HG02981 (cell line): ENCODE measurements around the gene ADAMTS4.

Source experiments
- ATAC-seq: cut with Tn5 transposase; IDR thresholded peaks from one replicate; pipeline ENCODE4 v1.9.1; 2021; ENCODE audit warnings: mild to moderate bottlenecking, moderate library complexity; ENCODE audit not compliant: unreplicated experiment

ADAMTS4 gene

DNA sequence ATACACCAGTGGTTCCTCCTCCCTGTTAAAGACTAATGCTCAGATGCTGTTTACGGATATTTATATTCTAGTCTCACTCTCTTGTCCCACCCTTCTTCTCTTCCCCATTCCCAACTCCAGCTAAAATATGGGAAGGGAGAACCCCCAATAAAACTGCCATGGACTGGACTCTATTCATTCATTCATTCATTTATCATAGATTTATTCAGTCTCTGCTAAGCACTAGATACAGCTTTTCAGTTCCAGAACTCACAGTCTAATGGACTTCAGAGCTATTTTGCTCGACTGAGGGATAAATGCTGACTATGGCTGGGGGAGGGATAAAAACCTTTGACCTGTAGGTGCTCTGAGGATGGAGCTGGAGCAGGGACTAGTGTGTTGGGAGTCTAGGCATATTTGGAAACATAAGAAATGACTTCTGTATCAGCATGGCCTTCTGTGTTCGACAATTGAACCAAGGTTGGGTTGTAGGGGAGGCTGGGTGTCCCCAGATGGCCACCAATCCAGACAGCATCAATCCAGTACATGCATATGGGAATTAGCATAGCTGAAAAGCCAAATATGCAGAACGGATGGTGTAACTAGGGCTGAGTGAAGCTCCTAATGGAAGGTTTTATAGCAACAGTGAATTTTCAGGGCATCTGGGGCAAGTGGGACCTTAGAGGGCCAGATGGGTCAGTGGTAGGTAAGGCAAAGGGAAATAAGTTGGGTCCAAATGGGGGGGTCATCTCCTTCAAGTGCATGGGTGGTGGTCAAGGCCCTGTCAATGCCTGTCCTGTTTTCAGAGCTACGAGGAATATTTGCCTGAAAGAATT is 20.4 kb upstream of the ADAMTS4 start:
- no peak for ATAC-seq

DNA sequence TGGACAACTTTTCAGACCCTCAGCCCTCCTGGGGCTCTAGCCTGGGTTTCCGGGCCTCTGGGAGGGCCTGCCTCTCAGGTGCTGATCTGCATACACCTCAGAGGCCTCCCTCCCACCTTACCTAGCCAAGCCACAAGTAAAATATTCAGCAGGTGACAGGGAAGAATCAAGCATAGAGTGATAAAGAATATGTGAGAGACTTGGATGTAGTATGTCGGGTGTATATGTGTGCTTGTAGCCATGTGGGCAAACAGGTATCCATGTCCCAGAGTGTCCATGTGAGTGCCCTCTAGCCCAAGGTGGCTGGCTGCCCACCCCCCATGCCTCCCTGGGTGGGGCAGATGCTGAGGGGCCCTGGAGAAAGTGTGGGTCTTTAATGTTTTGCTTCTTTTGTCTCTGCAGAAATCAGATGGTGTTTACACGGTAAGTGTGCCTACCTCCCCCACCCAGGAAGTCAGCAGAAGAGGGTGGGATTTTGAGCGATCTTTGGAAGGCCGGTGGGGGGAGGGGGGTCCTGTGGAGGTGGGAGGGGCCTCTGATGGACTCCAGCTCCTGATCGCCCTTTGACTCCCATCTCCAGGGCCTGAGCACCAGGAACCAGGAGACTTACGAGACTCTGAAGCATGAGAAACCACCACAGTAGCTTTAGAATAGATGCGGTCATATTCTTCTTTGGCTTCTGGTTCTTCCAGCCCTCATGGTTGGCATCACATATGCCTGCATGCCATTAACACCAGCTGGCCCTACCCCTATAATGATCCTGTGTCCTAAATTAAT is 19.6 kb upstream of the ADAMTS4 start:
- ATAC-seq = no peak

DNA sequence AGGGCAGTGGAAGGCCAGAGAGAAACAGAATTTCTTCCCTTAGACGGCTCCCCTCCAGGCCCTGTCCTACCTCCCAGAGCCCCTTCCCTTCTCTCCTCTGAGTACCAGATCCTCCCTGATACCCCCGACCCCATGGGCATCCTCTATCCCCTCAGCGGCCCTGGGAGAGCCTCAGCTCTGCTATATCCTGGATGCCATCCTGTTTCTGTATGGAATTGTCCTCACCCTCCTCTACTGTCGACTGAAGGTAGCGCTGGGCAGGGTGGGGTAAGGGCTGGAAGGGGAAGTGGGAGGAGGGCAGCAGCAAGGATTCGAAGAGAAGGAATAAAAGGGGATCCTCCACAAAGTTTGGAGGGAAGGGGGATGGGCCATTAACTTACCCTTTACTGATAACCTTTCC is 19.0 kb upstream of the ADAMTS4 start:
- no peak for ATAC-seq

DNA sequence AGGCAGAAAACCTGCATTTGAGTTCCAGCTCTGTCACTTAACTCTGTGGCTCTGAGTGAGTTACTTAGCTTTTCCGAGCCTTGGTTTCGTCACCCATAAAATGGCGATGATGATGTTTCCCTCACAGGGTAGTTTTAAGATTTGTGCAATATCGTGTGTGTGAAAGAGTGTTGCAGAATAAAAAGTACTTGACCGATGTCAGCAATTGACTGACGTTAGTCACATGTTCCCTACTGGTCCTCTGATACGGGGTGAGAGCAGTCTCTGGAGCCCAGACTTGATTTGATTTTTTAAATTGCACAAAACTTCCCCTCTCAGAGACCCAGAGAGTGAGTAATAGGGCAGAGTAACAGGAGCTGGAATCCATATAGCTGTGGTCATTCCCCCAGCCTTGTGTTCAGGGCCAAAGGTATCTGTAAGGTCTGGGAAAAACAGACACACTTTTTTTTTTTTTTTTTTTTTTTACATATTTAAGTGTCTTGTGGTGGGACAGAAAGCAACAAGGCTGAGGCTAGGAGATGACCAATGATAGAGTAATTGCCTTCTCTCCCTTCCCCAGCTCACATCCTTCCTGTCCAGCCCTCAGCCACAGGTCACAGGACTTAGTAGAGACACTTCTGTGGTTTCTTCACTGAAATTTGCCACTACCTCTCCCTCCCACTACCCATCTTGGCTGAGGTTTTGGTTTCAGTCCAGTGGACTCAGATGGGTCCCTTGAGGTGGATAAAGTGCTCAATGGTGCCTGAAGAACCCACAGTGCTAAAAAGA is 18.3 kb upstream of the ADAMTS4 start:
- ATAC-seq = peak; percentile 88

DNA sequence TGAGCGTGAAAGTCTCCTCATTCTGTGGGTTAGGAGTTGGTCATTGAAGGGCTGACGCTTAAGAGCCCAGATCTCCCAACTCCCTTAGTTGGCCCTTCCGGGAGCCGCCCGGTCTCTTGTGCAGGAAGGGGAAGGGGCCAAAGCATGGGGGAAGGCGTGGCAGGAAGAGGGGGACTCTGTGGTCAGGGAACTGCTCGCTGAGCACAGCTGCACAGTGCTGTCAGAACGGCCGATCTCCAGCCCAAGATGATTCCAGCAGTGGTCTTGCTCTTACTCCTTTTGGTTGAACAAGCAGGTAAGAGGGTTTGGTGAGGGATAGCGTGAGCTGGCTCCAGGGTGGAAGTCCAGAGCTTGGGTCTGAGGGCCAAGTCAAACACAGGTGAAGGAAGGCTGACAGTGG is 16.2 kb upstream of the ADAMTS4 start, which contains the start of gene FCER1G:
Gene FCER1G (plus strand): TSS at position 220 of the 400 bp plus-strand sequence. CDS start 27 bp downstream, at position 247.
- no peak for ATAC-seq

DNA sequence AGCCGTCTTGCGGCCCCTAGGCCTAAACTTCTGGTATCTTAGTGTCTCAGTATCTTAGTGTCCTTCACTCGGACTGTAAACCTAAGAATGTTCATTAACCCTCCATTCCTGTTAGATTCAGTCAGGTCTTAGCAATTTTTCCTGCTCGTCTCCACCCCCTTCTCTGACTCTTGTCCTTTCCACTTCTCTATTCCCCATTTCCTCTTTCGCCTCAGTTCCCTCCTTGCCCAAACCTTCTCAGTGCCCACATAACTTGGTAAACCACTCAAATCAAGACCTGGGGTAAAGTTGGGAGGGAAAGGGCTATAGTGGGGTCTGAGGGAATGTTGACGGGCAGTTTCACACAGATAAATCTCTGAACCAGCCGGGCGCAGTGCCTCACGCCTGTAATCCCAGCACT is 15.5 kb upstream of the ADAMTS4 start:
- no peak for ATAC-seq

DNA sequence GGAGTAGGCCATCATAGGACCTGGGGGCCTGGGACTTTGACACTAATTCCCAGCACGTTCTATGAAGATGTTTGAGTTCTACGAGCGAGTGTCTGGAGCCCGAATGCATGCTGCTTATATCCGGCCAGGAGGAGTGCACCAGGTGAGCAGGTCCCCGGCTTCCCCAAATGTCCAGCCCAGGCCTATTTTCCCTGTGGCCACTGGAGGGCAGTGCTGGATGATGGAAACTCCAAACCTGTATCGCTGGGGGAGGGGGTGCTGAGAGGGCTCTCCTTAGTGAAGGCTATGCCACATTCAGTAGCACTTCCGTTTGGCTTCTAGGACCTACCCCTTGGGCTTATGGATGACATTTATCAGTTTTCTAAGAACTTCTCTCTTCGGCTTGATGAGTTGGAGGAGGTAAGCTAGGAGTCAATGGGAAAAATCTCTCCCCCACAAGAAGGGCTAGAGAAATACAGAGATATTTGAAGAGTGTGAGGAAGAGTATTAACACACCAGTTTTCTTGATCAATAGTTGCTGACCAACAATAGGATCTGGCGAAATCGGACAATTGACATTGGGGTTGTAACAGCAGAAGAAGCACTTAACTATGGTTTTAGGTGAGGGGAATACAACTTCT is 11.0 kb upstream of the ADAMTS4 start:
- no peak for ATAC-seq

DNA sequence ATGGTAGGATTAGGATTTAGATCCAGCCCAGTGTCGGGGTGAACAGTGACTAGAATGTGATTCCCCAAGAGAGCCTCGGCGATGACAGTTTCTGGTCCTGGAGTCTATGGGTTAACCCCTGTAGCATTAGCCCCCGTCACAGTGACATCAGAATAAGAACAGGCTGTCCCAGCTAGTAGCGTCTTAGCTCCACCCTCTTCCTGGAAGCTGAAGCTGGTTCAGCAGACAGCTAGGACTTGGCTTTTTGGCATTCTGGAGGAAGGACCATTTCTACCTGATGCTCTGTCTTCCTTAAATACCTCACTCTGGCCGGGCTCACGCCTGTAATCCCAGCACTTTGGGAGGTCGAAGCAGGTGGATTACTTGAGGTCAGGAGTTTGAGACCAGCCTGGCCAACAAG is 8.3 kb upstream of the ADAMTS4 start:
- ATAC-seq = no peak

DNA sequence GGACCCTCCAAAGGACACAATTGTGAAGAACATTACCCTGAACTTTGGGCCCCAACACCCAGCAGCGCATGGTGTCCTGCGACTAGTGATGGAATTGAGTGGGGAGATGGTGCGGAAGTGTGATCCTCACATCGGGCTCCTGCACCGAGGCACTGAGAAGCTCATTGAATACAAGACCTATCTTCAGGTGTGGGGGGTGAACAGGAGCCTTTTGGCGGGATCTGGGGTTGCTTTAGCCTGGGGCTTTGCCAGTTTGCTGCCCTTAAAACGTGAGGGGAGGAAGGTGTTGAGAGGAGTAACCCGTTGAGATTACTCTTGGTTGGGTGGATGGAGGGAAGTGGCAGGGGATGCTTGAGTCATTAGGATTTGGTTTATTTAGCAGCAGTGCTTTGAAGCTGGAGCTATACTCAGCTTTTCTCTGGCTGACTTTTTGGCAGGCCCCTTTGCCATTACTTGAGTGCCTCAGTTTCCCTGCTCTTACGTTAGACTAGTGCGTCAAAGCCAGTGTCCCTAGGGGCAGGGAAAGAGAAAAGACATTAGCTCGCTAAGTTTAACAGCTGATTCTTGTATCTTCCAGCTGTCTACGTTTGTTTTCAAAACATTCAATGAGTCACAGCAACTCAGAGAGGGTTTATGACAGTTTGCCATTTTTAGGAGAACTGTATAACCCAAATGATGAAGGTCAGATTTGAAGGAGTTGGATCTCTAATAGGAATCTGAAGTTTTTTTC is 7.7 kb upstream of the ADAMTS4 start:
- no peak for ATAC-seq

DNA sequence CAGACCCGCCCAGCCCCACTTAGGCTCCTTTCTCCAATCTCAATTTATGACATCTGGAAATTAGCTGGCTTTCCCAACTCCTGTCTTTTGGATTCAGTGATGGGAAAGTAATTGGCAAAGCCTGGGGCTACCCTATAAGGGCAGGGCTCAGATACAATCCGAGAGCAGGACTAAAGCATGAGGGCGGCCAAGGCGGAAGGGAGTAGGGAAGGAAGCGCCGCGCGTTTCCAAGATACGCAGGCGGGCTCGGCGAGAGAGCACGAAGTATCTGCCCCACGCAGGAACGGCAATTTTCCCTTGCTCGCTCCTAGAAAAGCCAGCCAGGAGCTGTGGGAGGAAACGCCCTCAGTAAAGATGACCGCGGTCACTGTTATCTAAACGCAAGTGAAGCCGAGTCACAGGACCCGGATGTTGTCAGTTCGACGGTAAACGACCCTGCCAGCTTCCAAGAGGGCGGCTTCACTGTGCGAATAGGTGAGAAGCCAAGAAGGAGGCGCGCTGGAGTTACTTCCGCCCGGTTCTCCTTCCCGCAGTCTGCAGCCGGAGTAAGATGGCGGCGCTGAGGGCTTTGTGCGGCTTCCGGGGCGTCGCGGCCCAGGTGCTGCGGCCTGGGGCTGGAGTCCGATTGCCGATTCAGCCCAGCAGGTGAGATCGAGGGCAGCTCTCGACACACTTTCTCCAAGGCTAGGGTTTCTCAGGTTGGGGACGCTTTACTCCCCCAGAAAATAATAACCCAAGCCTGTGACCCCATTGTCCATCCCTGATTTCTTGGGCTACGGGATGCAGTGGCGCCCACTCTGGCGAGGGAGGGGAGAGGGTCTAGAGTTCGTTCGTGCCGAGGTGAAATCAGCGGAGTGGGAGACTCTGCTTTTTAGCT is 3.2 kb upstream of the ADAMTS4 start, which contains the start of gene NDUFS2:
Gene NDUFS2 (plus strand): TSS at position 532 of the 877 bp plus-strand sequence. CDS start 19 bp downstream, at position 551.
- ATAC-seq = peak; percentile 97

DNA sequence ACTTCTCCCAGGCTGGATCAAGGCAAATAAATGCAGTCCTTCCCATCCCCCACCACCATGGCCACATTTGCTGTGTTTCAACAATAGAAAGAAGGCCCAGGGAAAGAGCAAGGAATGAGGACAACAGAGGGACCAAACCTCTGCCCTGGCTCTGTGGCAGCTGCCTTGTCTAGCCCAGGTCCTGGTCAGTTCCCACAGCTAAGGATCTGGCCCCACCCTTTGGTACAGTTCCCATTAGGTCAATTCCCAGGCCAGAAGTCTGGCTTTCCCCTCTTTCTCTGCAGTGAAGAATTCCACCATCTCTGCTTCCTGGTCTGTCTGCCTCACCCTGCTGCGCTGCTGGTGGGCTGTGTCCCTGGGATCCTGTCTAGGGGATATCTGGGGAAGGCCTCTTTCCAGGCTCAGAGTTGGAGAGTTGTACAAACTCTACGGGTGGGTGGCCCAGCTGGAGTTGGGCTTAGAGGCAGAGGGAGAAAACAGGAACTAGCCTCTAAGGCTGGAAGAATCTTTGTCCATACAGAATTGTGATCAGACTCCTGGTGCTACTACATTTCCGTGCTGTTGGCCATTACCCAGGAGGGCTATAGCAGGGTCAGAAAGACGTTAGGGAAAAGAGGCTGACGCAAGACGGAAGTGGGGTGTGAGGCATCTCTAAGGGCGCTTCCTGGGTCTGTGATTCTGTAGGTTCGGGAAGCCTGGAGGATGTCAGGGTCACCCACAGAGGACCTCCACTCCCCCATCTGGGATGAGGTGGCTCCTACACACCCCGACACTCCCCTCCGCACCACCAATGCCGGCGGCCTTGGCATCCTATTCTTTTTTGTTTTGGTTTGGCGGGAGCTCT is 2.4 kb upstream of the ADAMTS4 start:
- ATAC-seq = no peak

DNA sequence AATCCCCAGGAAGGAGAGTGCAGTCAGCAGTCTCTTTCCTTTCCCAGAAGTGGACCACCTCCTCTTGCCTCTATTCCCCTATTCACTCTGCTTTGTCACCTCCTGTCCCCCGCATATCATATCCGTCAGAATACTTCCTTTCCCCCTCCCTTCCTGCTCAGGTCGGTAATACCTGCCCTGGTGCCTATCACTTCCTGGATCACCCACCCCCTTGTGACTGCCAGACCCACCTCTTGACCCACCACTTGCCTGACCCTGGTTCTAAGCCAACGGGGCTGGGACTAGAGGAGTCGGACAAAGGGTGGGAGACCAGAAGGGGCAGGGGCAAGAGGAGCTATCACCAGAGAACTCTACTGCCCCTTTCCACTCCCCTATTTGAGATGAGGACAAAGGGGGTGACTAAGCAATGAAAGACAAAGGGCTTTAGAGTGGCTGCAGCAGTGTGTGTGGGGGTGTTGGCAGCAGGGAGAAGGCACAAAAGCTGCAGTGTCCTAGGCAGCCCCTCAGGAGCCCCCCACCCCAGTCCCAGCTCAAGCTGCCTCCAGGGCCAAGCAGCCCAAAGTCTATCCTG is 1.7 kb upstream of the ADAMTS4 start:
- ATAC-seq = no peak

DNA sequence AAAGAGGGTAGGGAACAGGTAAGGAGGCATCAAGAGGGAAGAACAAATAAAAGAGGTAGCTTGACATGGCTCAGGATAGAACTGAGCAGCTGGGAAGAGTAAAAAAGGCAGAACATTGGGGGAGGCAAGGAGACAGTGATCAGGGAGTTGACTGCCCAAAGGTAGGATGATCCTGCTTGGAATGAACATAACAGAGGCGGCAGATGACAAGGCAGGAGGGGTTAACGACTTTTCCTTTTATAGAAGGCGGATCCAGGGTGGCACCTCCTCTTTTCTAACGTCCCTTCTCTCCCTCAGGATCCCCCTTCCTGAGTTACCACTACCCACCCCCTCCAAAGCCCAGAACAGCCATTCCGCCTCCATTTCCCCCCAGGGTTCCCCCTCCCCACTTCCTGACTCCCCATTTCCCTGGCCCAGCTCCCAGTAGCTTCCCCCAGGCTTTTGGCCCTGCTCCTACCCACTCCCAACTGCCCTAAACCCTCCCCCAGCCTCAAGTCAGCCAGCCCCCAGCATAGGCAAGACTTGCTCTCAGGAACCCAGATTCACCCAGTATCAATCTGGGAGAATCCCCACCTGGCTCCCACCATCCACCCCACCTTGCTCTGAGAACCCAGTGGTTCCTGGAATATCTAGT is 769 bp upstream of the ADAMTS4 start:
- ATAC-seq = no peak

DNA sequence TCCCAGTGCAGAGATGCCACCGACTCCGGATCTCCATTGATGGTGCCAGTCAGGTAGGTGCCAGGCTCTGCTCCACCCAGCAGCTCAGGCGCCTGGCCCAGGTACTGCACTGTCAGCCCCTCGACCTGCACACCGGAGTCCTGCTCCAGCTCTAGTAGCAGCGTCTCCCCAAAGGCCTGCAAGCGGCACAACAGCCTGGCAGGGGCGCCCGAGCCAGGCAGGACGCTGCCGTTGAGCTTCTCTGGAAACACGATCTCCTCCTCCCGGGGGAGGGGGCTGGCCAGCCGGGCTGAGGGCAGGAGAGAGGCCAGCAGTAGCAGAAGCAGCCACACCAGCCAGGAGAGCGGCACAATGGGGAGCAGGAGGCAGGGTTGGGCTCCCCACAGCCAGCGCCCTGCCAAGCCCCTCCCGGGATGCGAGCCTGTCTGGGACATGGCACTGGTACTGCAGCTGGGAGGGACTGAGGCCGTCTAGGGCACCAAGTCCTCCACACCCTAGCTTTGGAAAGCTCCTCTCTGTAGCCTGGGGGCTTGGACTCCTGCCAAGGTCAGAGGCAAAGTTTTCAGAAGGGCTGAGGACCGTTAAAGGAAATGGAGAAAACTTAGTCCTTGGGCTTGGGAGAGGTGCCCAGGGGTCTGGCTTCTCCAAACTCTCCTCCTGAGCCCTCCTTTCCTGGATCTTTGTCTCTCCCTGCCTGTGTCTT is 509 bp downstream of the ADAMTS4 start:
- ATAC-seq = no peak

DNA sequence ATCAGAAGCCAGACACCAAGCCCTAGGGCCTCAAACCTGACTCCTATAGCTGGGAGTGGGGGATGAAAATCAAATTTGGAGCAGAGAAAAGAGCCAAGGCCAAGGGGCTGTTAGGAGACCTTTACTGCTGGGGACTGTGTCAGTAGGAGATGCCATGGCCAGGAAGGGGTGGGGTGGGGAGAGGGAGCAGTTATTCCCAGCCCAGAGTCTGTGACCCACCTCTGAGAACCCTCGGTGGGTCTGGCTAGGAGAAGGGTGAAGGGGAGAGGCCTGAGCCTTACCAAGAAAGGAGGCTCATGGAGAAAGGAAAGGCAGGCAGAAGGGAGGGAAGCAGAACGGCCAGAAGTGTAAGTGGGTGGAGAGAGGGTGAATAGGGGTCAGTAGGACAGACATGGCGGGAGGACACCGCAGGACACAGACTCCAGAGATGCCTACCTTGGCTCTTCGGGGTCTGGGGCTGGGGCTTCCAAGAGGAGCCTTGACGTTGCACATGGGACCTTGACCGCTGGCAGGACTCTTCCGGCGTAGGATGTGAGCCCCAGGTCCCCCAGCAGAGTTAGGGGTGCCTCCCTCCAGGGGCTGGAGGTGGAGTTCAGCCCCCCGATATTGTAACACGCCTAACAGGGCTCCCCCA is 1.2 kb downstream of the ADAMTS4 start:
- no peak for ATAC-seq
